Hepatocyte (in vitro differentiated cells): ENCODE data around the gene TFDP2.

ENCODE experiments used
- EZH2 ChIP-seq: fragments of 200-600 bp; sonication (generic); IDR thresholded peaks from 2 replicates; pipeline ENCODE4 v1.6.1; 2016; ENCODE audit warnings: antibody characterized with exemption, mild to moderate bottlenecking, borderline replicate concordance
- TF ChIP-seq, protein P1 (sequence below): fragments of 200-600 bp; sonication (generic); IDR thresholded peaks from 2 replicates; pipeline ENCODE4 v1.5.1; 2016; ENCODE audit warnings: antibody characterized with exemption, mild to moderate bottlenecking; ENCODE audit not compliant: poor library complexity

DNA sequence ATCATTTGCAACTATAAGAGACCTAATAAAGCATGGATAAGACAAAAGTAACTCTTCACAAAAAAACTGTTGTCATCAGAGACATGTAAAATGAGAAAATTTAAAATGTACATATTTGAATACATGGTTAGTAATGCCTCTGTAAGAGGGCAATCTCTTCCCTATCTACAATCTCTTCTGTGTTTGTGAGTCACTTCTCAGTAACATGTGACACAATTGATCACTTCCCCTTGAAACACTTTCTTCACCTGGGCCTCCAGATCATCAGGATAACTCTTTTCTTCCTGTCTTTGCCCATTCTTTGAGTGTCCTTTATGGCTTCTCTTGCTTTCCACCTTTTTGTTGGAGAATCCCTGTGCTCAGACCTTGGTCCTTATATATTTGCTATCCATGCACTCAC, 50.4 kb downstream of the TFDP2 start:
- TF ChIP-seq, protein P1, sequence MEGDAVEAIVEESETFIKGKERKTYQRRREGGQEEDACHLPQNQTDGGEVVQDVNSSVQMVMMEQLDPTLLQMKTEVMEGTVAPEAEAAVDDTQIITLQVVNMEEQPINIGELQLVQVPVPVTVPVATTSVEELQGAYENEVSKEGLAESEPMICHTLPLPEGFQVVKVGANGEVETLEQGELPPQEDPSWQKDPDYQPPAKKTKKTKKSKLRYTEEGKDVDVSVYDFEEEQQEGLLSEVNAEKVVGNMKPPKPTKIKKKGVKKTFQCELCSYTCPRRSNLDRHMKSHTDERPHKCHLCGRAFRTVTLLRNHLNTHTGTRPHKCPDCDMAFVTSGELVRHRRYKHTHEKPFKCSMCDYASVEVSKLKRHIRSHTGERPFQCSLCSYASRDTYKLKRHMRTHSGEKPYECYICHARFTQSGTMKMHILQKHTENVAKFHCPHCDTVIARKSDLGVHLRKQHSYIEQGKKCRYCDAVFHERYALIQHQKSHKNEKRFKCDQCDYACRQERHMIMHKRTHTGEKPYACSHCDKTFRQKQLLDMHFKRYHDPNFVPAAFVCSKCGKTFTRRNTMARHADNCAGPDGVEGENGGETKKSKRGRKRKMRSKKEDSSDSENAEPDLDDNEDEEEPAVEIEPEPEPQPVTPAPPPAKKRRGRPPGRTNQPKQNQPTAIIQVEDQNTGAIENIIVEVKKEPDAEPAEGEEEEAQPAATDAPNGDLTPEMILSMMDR = no peak
- TF ChIP-seq EZH2 = no peak
